GM12878 (cell line): ENCODE data around the gene TSEN34. TPM values are rescaled to one million over a fixed set of nuclear protein-coding genes. Genes with fewer than 3 reads are reported as not detected.

Experiments used
- CBX5 ChIP-seq: sonication (generic); IDR thresholded peaks from 2 replicates; pipeline ENCODE4 v1.6.1; 2016; ENCODE audit warnings: low read depth, moderate library complexity, mild to moderate bottlenecking, inconsistent platforms
- KAT2A ChIP-seq: conservative IDR thresholded peaks from 2 replicates; pipeline ENCODE4 v1.6.1; 2011; ENCODE audit warnings: low read depth, low read length; ENCODE audit not compliant: control insufficient read depth
- MYC ChIP-seq: IDR thresholded peaks from 2 replicates; pipeline ENCODE4 v1.6.1; 2011; ENCODE audit warnings: mild to moderate bottlenecking, low read length, moderate library complexity, inconsistent platforms; ENCODE audit not compliant: insufficient read depth, insufficient replicate concordance, insufficient read length, severe bottlenecking
- PAX5 ChIP-seq: IDR thresholded peaks from 2 replicates; pipeline ENCODE4 v1.6.1; 2011; ENCODE audit warnings: low read depth, low read length, borderline replicate concordance
- PRDM15 ChIP-seq: fragments of 450-650 bp; formaldehyde crosslinking; IDR thresholded peaks from 2 replicates; pipeline ENCODE4 v1.4.0; 2020; ENCODE audit warnings: mild to moderate bottlenecking, moderate library complexity
- SMARCA5 ChIP-seq: fragments of 450-650 bp; IDR thresholded peaks from 2 replicates; pipeline ENCODE4 v1.6.1; 2017; ENCODE audit warnings: mild to moderate bottlenecking
- ZNF24 ChIP-seq: fragments of 450-650 bp; IDR thresholded peaks from 2 replicates; pipeline ENCODE4 v1.6.1; 2017; ENCODE audit warnings: antibody characterized with exemption, mild to moderate bottlenecking
- ZNF592 ChIP-seq: fragments of 450-650 bp; IDR thresholded peaks from 2 replicates; pipeline ENCODE4 v1.6.1; 2017; ENCODE audit warnings: mild to moderate bottlenecking, moderate library complexity
- polyA plus RNA-seq, 11 experiments: library from polyadenylated mRNA; depleted of rRNA in 4 of 11; unstranded in 6 of 11; stranded (reverse) in 5 of 11; fragments of >200 nt; fragmentation: Nextera tagmentation in 4 of 11; fragmentation: Illumina TruSeq in 1 of 11; extraction: Ambion mirVana in 4 of 11; extraction: Trizol in 1 of 11; gene quantifications; 1 replicate in 1 of 11; 2 replicates in 10 of 11; pipeline versions ENCODE4 v1.2.1 to v1.2.3, GENCODE V29; 2011 to 2016; ENCODE audit warnings: inconsistent platforms in 2 of 11, missing spikeins in 2 of 11, low read depth in 1 of 11
- total RNA-seq, 4 experiments: library from RNA; depleted of rRNA in 3 of 4; stranded (reverse); fragments of >200 nt in 3 of 4; fragmentation: Illumina TruSeq in 1 of 4; extraction: Trizol in 1 of 4; gene quantifications; 2 replicates each; pipeline versions ENCODE4 v1.2.1 to v1.2.3, GENCODE V29; 2013 to 2021

Gene TSEN34
- total and polyA plus RNA-seq, 10 of the 15 experiments (the other 5 are each of a cell fraction or from before 2014, with no cell fraction given): 1.0 to 35.9 (median 16.8) TPM

DNA sequence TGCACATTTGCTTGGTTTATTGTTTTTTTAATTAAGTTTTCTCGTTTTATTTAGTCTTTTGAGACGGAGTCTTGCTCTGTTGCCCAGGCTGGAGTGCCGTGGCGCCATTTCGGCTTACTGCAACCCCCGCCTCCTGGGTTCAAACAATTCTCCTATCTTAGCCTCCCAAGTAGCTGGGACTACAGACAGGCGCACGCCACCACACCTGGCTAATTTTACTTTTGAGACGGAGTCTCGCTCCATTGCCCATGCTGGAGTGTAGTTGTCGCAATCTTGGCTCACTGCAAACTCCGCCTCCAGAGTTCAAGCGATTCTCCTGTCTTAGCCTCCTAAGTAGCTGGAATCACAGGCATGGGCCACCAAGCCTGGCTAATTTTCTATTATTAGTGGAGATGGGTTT is 10.9 kb downstream of the TSEN34 start (continued):
- TF ChIP-seq ZNF592: no peak
- no peak for TF ChIP-seq PAX5
- no peak for TF ChIP-seq ZNF24
- no peak for TF ChIP-seq KAT2A
- no peak for TF ChIP-seq CBX5
- TF ChIP-seq MYC: no peak
- TF ChIP-seq PRDM15: no peak
- TF ChIP-seq SMARCA5: no peak
